ENCODE measurements around the gene HINT2.
A peak's percentile ranks its signal among the peaks of the same experiment; 100 is the strongest.

The HINT2 gene

GRCh38 chr9:35852876-35853865 lies 38.3 kb upstream of the HINT2 start:
- no peaks in the 10 kb centered on the region for H3K27me3 ChIP-seq (ENCODE audit: insufficient read depth, poor library complexity, severe bottlenecking)
- DNase-seq (ENCODE audit: low spot score) (peak; percentile 49), ATAC-seq (ENCODE audit: low read depth) (no peak)
- no peak overlapping the region for H3K27ac ChIP-seq (ENCODE audit: poor library complexity, severe bottlenecking)
- no peaks in the 10 kb centered on the region for H3K9me3 ChIP-seq (ENCODE audit: severe bottlenecking)
- H3K4me3 ChIP-seq (ENCODE audit: severe bottlenecking) = no peak overlapping the region
- TF ChIP-seq CTCF (IDR thresholded peaks at IDR 0.05; ENCODE audit: poor library complexity, severe bottlenecking) = no peak
- no peaks in the 10 kb centered on the region for H3K4me1 ChIP-seq (ENCODE audit: insufficient read depth, poor library complexity, severe bottlenecking)
- H3K36me3 ChIP-seq (ENCODE audit: low read depth) = no peaks in the 10 kb centered on the region

- Histone ChIP-seq H3K4me1 (ENCODE audit: insufficient read depth, poor library complexity, severe bottlenecking) (no peaks in the 10 kb centered on the region), H3K9me3 (ENCODE audit: severe bottlenecking) (no peaks in the 10 kb centered on the region), H3K27me3 (ENCODE audit: insufficient read depth, poor library complexity, severe bottlenecking) (no peaks in the 10 kb centered on the region), H3K36me3 (ENCODE audit: low read depth) (no peaks in the 10 kb centered on the region), H3K27ac (ENCODE audit: poor library complexity, severe bottlenecking) (no peak overlapping the region), H3K4me3 (ENCODE audit: severe bottlenecking) (no peak overlapping the region)
- no peak for TF ChIP-seq CTCF (IDR thresholded peaks at IDR 0.05; ENCODE audit: poor library complexity, severe bottlenecking)
- peak; percentile 23 for DNase-seq (ENCODE audit: low spot score)
- ATAC-seq (ENCODE audit: low read depth) = no peak
These were observed 37.5 kb upstream of the HINT2 start for GRCh38 chr9:35852267-35852815.

GRCh38 chr9:35847792-35848572 lies 33.1 kb upstream of the HINT2 start:
- Histone ChIP-seq H3K4me1 (ENCODE audit: insufficient read depth, poor library complexity, severe bottlenecking) (peaks cover 8% of the 10 kb centered on the region), H3K27me3 (ENCODE audit: insufficient read depth, poor library complexity, severe bottlenecking) (no peaks in the 10 kb centered on the region), H3K36me3 (ENCODE audit: low read depth) (no peaks in the 10 kb centered on the region), H3K4me3 (ENCODE audit: severe bottlenecking) (no peak overlapping the region), H3K27ac (ENCODE audit: poor library complexity, severe bottlenecking) (no peak overlapping the region), H3K9me3 (ENCODE audit: severe bottlenecking) (no peaks in the 10 kb centered on the region)
- ATAC-seq (ENCODE audit: low read depth) (peak; percentile 99), DNase-seq (ENCODE audit: low spot score) (no peak)
- TF ChIP-seq CTCF (IDR thresholded peaks at IDR 0.05; ENCODE audit: poor library complexity, severe bottlenecking) = no peak

- Histone ChIP-seq H3K4me3 (ENCODE audit: severe bottlenecking) (no peak overlapping the region), H3K27me3 (ENCODE audit: insufficient read depth, poor library complexity, severe bottlenecking) (no peaks in the 10 kb centered on the region), H3K4me1 (ENCODE audit: insufficient read depth, poor library complexity, severe bottlenecking) (peaks cover 8% of the 10 kb centered on the region), H3K36me3 (ENCODE audit: low read depth) (no peaks in the 10 kb centered on the region), H3K27ac (ENCODE audit: poor library complexity, severe bottlenecking) (no peak overlapping the region), H3K9me3 (ENCODE audit: severe bottlenecking) (no peaks in the 10 kb centered on the region)
- DNase-seq (ENCODE audit: low spot score) (no peak), ATAC-seq (ENCODE audit: low read depth) (no peak)
- no peak for TF ChIP-seq CTCF (IDR thresholded peaks at IDR 0.05; ENCODE audit: poor library complexity, severe bottlenecking)
These were observed 31.3 kb upstream of the HINT2 start for GRCh38 chr9:35845824-35846771.

All from RWPE2 (cell line).